Spleen (tissue), 7 donors: ENCODE data around the gene ADAMTS12.

Source experiments
- CTCF ChIP-seq, 11 experiments: fragments of 200-600 bp in 7 of 11; fragments of 450-650 bp in 4 of 11; sonication (generic) in 4 of 11; IDR thresholded peaks in 8 of 11; conservative IDR thresholded peaks in 3 of 11; 1 replicate in 7 of 11; 2 replicates in 4 of 11; pipeline versions ENCODE4 v1.4.0 to v1.8.0; 2016 to 2021; ENCODE audit warnings: antibody characterized with exemption in 11 of 11, inconsistent platforms in 4 of 11, mild to moderate bottlenecking in 1 of 11
- POLR2A ChIP-seq, 3 donors: fragments of 450-650 bp; IDR thresholded peaks; one replicate each; pipeline ENCODE4 v1.5.1; 2017; ENCODE audit warnings: antibody characterized with exemption in 3 of 3, mild to moderate bottlenecking in 1 of 3
- POLR2AphosphoS5 ChIP-seq, 3 donors: sonication (generic); formaldehyde crosslinking; IDR thresholded peaks; one replicate each; pipeline ENCODE4 v1.5.1; 2017; ENCODE audit warnings: antibody characterized with exemption in 3 of 3
- donor health status: DM: no; HTN: no; CAD: no; lungs with moderate emphysema.
- donor health status: DM: no; HTN: no; CAD: no.
- donor health status: DM: no; HTN: no; CAD: no.

- TF ChIP-seq POLR2AphosphoS5 (IDR thresholded peaks at IDR 0.05) (no peak), CTCF (IDR thresholded peaks at IDR 0.05 in 8 of 11, conservative IDR thresholded peaks at IDR 0.05 in 3 of 11) (no peak), POLR2A (IDR thresholded peaks at IDR 0.05) (no peak)
These were observed 54.5 kb downstream of the ADAMTS12 start for GRCh38 chr5:33837301-33837700.
